ENCODE data around the gene BICRA. TPM values are rescaled to one million over a fixed set of nuclear protein-coding genes. Genes with fewer than 3 reads are reported as not detected.

BICRA gene
- total and polyA plus RNA-seq, 2 of the 8 experiments (the other 6 are each of a cell fraction or from before 2014, with no cell fraction given): 1.5 to 29.2 TPM

GRCh38 chr19:47643281-47643680 lies 34.3 kb downstream of the BICRA start:
- H2BK5ac ChIP-seq (ENCODE audit: low read depth, low read length): no peak overlapping the region
- no peak overlapping the region for H4K91ac ChIP-seq (replicated peaks; ENCODE audit: insufficient read length, low read length)
- H2BK15ac ChIP-seq (ENCODE audit: low read length): no peak overlapping the region
- H4K5ac ChIP-seq (ENCODE audit: insufficient read length, low read depth, low read length): no peak overlapping the region
- H3K36me3 ChIP-seq (ENCODE audit: control insufficient read depth in 2 of 4, insufficient read depth in 4 of 4, low read length in 3 of 4): peaks cover 0 to 4% (median 0%) of the 10 kb centered on the region in 4 experiments; a peak in 2 of 8 replicates
- H3K4me3 ChIP-seq (ENCODE audit: extremely low read depth in 1 of 4, insufficient read depth in 2 of 4, low read depth in 3 of 4, low read length in 4 of 4): no peak overlapping the region
- H2BK20ac ChIP-seq (ENCODE audit: low read length): no peak overlapping the region
- WGBS, 2 experiments (ENCODE audit: extremely low coverage in 1 of 2, insufficient coverage in 1 of 2, insufficient read length in 1 of 2, insufficient replicate concordance in 2 of 2, low coverage in 1 of 2, low lambda C conversion rate in 2 of 2, missing lambda C conversion rate in 1 of 2): 93% methylated on average over 5 of the region's 5 CpGs; no CpG with 5 or more reads in 1 of the 2 experiments
- H3K23me2 ChIP-seq (ENCODE audit: low read depth, low read length): no peaks in the 10 kb centered on the region
- H3K79me2 ChIP-seq (ENCODE audit: control insufficient read depth in 1 of 2, insufficient read depth in 2 of 2, low read length in 2 of 2): peaks cover 3 to 83% of the 10 kb centered on the region in 2 experiments
- ChIA-PET POLR2A (ENCODE audit: partially characterized antibody) (interaction anchor here (1.4 kb wide), 1 partner anchor 16 kb away, joined by 3 read pairs; no protein-coding TSS in a partner anchor), CTCF (ENCODE audit: partially characterized antibody) (no interaction called here)
- H3K18ac ChIP-seq (ENCODE audit: extremely low read depth, low read length): no peak overlapping the region
- no peak overlapping the region for H2AFZ ChIP-seq (ENCODE audit: low read length)
- no peak overlapping the region for H2AK5ac ChIP-seq (ENCODE audit: low read depth, low read length)
- no peaks in the 10 kb centered on the region for H3K27me3 ChIP-seq (replicated peaks in 1 of 4; ENCODE audit: control insufficient read depth in 3 of 4, extremely low read depth in 1 of 4, insufficient read depth in 3 of 4, low read length in 3 of 4)
- no peak overlapping the region for H3K27ac ChIP-seq (ENCODE audit: low read depth, low read length)
- no peak overlapping the region for H2BK120ac ChIP-seq (replicated peaks; ENCODE audit: low read depth, low read length)
- FAIRE-seq (no peak), DNase-seq (ENCODE audit: low read depth in 1 of 2, low spot score in 2 of 2) (no peak)
- peaks cover 0 to 10% (median 7%) of the 10 kb centered on the region in 4 experiments; a peak in 6 of 7 replicates for H3K4me1 ChIP-seq (replicated peaks in 1 of 4; ENCODE audit: control insufficient read depth in 3 of 4, insufficient read depth in 4 of 4, low read length in 3 of 4)
- H3K79me1 ChIP-seq (ENCODE audit: low read depth, low read length): peaks cover 22% of the 10 kb centered on the region
- H4K8ac ChIP-seq (ENCODE audit: extremely low read depth, insufficient read depth, low read length): no peak overlapping the region
- no peak overlapping the region for H3K9ac ChIP-seq (replicated peaks in 1 of 4; ENCODE audit: extremely low read depth in 1 of 4, low read depth in 3 of 4, low read length in 3 of 4)
- no peak overlapping the region for H3K4ac ChIP-seq (replicated peaks; ENCODE audit: insufficient read length, low read depth, low read length)
- no peak overlapping the region for H3K23ac ChIP-seq (ENCODE audit: insufficient read length)
- H4K20me1 ChIP-seq (replicated peaks in 1 of 2; ENCODE audit: control insufficient read depth in 1 of 2, insufficient read depth in 2 of 2, low read length in 2 of 2): peaks cover 3 to 26% of the 10 kb centered on the region in 2 experiments
- no peak overlapping the region for H3K14ac ChIP-seq (ENCODE audit: insufficient read length)
- H3K56ac ChIP-seq (replicated peaks; ENCODE audit: insufficient read length, low read depth, low read length): no peak overlapping the region
- no peaks in the 10 kb centered on the region for H3K9me3 ChIP-seq (ENCODE audit: insufficient read depth in 2 of 2, low read depth in 1 of 2, low read length in 1 of 2)
- no peak overlapping the region for H3K4me2 ChIP-seq (ENCODE audit: insufficient read depth in 1 of 2, low read depth in 2 of 2, low read length in 2 of 2)
- H2BK12ac ChIP-seq (ENCODE audit: low read depth, low read length): no peak overlapping the region
- TF ChIP-seq TBP (IDR thresholded peaks at IDR 0.05; ENCODE audit: low read depth, low read length) (no peak), RNF2 (IDR thresholded peaks at IDR 0.05; ENCODE audit: borderline replicate concordance, low read depth, low read length, missing control alignments, poor library complexity, severe bottlenecking) (no peak), YY1 (IDR thresholded peaks at IDR 0.05; ENCODE audit: low read depth, low read length) (no peak), PHF8 (conservative IDR thresholded peaks at IDR 0.05; ENCODE audit: low read depth, low read length) (no peak), GTF2F1 (IDR thresholded peaks at IDR 0.05; ENCODE audit: borderline replicate concordance, low read depth, low read length) (no peak), POLR2AphosphoS5 (IDR thresholded peaks at IDR 0.05; ENCODE audit: low read depth, low read length) (no peak), ASH2L (IDR thresholded peaks at IDR 0.05; ENCODE audit: low read length) (no peak), HDAC2 (IDR thresholded peaks at IDR 0.05; ENCODE audit: borderline replicate concordance in 1 of 2, low read depth in 2 of 2, low read length in 2 of 2) (no peak), RAD21 (IDR thresholded peaks at IDR 0.05 in 1 of 2, conservative IDR thresholded peaks at IDR 0.05 in 1 of 2; ENCODE audit: low read depth in 2 of 2, low read length in 2 of 2) (no peak), FOSL1 (IDR thresholded peaks at IDR 0.05; ENCODE audit: insufficient read depth, low read depth, low read length) (no peak), SIRT6 (IDR thresholded peaks at IDR 0.05; ENCODE audit: low read length) (no peak), SRF (IDR thresholded peaks at IDR 0.05; ENCODE audit: low read depth, low read length) (no peak), KDM1A (IDR thresholded peaks at IDR 0.05; ENCODE audit: borderline replicate concordance, low read length) (no peak), EGR1 (IDR thresholded peaks at IDR 0.05; ENCODE audit: borderline replicate concordance, low read depth, low read length) (no peak)

Data from H1 (cell line).